Measurements from ENCODE around the gene SRPK2.

SRPK2 gene

DNA sequence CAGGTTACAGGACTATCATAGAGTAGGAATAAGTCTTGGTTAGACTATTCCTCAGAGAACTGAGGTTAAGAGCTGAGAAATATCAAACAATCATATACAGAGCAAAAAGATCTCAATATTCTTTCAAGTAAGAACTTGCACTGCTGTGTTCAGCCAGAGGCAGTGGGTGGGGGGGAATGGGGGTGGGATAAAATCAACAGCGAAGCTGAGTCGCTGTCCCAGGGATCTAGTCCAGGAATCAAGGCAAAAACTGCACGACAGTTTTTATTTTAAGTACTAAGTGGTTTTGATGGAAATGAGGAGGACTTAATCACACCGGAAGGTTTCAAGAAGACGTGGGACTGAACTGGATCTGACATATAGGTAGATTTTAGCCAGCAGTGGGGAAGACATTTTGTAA, 159.1 kb downstream of the SRPK2 start:
- DNase-seq (ENCODE audit: low read depth in 2 of 3, low spot score in 1 of 3) = no peak

DNA sequence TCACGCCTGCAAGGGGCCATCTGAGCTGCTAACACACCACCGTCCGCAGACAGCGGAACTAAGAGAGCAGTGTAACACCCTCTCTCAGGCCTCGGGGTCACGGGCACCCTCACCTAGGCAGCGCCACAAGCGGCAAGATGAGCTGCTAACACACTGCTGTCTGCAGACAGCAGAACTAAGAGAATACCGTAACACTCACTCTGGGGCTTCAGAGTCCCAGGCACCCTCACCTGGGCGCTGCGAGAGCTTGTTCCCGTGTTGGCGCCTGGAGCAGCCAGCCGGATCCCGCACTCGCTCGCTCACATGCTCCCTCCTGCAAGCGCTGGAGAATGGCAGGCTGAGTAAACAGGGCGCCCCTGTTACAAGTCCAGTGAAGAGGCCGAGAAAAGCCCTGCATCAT, 160.2 kb downstream of the SRPK2 start:
- no peak for DNase-seq (ENCODE audit: low read depth in 2 of 3, low spot score in 1 of 3)

DNA sequence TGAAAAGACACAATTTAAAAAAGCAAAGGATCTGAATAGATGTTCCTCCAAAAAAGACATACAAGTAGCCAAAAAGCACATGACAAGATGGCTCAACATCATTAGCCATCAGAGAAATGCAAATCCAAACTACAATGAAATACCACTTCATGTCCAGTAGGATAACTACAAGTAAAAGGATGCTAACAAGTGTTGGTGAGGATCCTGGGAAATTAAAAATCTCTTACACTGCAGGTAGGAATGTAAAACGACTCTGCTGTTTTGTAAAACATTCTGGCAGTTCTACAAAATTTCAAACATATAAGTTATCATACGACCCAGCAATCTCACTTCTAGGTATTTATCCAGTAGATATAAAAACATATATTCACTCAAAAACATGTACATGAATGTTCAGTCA, 161.3 kb downstream of the SRPK2 start:
- DNase-seq (ENCODE audit: low read depth in 2 of 3, low spot score in 1 of 3) = no peak

DNA sequence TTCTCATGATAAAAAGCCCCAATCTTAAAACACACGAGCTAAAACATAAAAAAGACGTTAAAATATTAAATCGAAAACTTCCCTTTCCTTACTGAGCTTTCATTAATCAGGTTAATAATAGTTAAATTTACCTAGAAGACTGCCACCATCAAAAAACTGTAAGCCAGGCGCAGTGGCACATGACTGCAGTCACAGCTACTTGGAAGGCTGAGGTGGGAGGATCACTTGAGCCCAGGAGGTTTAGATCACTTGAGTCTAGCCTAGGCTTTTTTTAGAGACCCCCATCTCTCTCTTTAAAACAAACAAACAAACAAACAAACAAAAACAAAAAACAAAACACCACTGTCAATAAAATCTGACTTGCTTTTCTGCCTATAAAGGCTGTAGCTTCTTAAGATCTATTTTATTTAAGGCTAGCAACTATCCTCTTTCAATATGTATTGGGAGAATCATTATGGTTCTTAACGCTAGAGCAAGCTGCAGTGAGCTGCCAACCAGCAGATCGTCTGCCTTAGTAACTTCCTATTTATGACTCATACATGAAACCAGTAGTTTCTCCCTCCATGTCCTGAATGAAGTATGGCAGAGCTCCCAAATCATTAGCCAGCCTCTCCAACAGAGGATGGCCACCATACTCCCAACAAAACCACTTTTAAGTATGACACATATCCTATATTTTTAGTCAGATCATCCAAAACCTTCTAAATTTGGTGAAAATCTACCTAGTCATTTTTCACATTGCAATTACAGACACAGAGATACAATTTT, 163.7 kb downstream of the SRPK2 start:
- no peak for DNase-seq (ENCODE audit: low read depth in 2 of 3, low spot score in 1 of 3)

DNA sequence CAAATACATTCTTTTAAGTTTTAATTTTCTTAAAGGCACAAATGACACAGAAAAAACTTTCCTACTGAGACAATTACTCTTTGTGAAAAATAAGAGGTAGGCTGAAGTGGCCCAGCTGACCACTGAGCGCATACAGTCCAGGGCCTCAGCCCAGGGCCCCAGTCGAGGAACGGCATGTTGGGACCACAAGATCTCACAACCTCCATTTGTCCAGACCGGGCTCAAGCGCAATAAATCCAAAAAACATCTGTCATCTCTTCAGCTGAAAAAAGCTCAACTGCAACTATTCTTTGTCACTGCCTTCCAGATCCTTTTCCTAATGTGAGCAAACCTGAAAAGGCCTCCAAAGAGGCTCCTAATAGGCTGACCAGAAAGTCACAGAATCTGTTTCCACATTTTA, 165.8 kb downstream of the SRPK2 start:
- DNase-seq (ENCODE audit: low read depth in 2 of 3, low spot score in 1 of 3) = no peak

DNA sequence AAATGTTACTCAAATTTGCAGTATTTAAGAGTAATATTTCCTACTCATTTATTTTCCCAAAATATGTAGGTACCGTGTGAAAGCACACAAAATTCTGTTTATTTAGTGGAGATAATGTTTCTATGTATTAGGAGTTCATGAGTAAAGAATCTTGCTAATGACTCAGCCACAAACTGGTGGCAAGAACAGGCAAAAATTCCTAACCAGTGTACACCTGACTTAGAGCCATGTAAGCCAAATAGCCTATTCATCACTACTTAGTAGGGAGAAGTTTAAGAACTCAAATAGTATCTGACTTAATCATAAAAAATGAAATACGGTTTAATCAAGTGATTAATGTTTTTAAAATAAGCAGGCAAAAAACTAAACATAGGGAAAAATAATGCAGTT, 169.0 kb downstream of the SRPK2 start:
- DNase-seq (ENCODE audit: low read depth in 2 of 3, low spot score in 1 of 3) = no peak

DNA sequence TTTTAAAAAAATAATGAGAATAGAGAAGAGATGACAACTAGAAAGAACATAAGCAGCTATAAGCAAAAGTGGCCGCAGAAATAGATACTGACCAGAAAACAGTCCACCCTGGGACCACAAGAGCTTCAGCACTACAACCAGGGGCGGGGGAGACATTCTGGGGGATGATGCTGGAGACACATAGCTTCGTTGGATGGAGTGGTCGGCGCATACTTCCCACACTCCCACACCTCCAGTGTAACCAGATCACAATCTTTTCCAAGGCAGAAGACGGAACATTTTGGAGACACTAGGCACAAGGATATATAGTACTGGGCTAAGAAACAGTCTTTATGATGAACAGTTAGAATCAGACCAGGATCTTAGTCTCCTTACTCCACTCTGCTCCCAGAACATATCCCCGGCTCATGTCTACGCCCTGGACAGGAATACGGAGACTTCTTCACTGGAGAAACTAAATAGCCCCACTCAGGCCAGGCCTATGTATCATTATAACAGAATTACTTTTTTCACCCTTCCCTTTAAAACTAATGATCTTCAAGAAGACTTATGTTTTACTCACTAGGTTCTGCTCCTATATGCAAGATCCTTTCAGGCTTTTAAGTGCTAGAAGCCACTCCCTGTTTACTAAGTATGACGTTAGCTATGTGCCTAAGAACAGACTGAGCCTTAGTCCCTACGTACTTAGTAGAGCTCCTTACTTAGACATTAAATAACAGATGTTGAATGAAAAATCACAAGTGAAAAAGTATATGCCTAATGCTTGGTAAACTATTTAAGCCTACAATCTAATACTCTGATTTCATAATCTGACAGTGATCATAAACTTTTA, 169.6 kb downstream of the SRPK2 start:
- no peak for DNase-seq (ENCODE audit: low read depth in 2 of 3, low spot score in 1 of 3)

DNA sequence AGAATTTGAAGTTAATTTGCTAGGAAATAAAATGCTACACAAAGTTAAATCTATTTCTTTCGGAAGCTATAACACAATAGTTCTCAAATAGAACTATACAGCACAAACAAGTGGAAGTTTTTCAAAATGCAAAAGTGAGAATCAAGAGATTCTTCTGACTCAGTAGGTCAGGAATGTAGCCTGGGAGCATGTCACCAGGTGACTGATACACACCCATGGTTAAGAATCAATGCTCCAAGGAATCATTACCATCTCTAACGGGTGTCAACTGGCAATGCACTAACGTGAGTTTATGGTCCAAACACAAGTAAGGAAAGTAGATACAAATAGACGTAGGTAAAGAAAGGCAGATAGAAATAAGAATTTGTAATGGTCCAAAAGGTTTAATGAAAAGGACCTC, 170.5 kb downstream of the SRPK2 start:
- DNase-seq (ENCODE audit: low read depth in 2 of 3, low spot score in 1 of 3) = no peak

DNA sequence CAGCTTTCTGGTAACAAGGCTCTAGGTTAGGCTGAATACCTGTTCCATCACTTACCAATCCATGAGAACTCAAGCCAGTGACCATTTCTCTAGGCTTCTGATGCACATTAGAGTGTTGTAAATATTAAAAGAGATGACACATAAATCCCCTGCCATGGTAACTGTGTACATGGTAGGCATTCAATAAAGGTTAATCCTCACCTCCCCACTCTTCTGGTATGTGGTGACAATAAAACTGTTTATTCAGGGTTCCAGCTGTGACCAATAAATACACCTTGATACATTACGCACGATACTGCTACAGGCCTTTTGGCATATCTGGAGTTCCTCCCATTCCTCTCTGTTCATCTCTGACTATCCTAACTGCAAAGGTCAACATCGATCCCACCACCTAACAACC, 171.9 kb downstream of the SRPK2 start:
- DNase-seq (ENCODE audit: low read depth in 2 of 3, low spot score in 1 of 3) = no peak

DNA sequence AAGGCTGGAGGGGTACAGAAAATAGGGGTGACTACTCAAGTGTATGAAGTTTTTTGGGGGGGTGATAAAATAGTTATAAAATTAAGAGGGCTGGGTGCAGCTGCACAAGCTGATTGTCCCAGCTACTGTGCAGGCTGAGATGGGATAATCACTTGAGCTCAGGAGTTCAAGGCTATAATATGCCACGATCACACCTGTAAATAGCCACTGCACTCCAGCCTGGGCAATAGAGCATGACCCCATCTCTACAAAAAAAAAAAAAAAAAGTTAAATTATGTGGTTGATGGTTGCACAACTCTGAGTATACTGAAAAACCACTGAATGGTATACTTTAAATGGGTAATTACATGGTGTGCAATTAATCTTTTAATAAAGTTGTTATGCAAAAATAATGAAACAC, 172.9 kb downstream of the SRPK2 start:
- no peak for DNase-seq (ENCODE audit: low read depth in 2 of 3, low spot score in 1 of 3)

DNA sequence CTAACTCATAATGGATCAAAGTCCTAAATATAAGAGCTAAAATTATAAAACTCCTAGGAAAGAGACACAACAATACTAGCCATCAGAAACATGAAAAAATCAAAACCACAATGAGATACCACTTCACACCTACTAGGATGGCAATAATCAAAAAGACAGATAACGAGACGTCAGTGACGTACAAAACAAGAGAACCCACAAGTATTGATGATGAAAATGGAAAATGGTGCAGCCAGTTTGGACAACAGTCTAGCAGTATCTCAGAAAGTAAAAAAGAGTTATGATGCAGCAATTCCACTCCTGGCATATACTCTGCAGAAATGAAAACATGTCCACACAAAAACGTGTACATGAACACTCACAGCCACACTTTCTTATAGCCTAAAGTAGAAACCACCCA, 173.5 kb downstream of the SRPK2 start:
- no peak for DNase-seq (ENCODE audit: low read depth in 2 of 3, low spot score in 1 of 3)

DNA sequence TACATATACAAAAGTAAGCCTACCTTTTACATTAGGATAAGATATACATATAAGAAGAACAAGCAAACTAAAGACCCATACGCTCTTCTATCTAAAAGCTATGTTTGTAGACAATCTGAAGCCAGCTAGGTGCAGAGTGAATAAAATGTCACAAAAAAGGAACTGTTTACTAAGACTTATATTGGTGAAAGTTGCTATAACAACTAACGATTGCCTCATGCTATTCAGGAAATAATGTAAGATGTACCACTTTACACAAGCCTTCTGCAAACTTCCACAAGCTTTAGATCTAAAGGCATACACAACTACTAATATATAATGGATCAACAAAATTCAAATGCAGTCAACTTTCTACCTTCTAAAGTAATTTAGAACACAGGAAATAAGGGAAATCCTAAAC, 175.1 kb downstream of the SRPK2 start:
- no peak for DNase-seq (ENCODE audit: low read depth in 2 of 3, low spot score in 1 of 3)

DNA sequence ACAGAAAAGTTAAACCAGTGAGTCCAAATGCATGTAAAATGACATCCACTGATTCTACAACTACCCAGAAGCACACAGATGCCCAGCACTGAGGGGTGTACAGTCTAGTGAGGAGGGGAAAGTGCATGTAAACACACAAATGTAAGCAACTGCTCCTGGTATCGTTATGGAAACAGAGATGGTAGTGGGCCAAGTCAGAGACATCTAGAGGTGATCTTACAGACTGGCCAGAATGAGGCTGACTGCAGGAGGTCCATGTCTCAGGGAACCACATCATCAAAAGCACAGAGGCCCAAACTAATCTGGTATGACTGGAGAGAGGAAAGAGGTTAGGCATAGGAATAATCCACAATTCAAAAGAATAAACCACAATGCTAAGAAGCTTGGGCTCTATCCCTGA, 176.5 kb downstream of the SRPK2 start:
- no peak for DNase-seq (ENCODE audit: low read depth in 2 of 3, low spot score in 1 of 3)

DNA sequence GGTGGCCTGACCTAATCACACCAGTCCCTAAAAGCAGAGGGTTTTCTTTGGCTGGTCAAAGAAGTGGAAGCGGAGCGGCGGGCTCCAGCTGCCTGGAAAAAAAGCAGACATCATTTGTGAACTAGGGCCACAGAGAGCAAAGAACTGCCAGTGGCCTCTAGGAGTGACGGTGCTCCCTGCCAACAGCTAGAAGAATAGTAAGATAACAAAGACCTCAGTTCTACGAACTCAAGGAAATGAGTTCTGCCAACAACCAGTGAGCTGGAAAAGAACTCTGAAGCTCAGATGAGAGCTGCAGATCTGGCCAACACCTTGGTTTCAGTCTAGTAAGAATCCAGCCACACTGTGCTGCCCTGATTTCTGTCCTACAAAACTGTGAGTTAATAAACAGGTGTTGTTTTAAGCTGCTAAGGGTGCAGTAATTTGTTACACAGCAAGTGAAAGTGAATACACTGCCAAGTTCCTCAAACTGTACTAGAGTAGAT, 178.0 kb downstream of the SRPK2 start:
- no peak for DNase-seq (ENCODE audit: low read depth in 2 of 3, low spot score in 1 of 3)

DNA sequence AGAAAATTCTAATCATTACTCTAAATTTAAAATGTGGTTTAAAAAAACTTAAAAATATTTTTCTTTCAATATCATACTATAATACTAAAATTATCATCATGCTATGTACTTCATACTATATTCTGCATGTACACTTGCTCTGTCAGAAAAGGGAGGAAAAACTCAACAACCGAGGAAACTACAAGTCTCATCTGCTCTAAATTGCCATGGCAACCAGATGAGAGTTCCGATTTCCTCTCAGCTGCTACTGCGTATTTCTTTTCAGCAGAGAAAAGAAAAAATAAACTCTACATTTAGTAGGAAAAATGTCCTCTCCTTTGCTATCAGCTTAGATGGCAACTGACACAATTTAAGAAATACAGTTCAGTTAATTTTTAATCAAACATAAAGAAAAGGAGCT, 178.9 kb downstream of the SRPK2 start:
- no peak for DNase-seq (ENCODE audit: low read depth in 2 of 3, low spot score in 1 of 3)

DNA sequence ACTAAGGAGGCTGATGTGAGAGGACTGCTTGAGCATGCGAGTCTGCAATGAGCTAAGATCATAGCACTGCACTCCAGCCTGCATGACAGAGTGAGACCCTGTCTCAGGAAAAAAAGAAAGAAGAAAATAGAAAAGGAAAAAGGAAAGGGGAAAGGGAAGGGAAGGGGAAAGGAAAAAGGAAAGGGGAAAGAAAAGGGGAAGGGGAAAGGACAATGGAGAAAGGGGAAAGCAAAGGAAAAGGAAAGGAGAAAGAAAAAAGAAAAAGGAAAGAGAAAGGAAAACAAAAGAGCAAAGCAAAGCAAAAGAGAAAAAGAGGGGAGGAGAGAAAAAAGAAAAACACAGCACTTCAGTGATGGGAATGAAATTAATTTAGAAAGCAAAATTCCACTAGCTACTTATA, 179.3 kb downstream of the SRPK2 start:
- no peak for DNase-seq (ENCODE audit: low read depth in 2 of 3, low spot score in 1 of 3)

DNA sequence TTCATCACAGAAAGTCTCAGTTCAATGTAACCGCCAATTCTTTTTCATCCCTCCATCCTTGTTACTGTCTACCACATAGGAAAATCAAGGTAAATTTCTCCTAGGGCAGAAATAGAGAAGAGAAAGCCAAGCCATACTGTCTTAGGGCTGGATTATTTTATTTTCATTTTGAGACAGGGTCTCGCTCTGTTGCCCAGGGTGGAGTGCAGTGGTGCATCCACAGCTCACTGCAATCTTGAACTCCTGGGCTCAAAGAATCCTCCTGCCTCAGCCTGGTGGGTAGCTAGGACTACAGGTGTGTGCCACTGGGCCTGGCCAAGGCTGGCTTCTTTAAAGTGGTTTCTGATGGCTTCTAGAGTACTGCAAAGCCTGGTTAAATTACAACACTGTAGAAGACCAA, 181.7 kb downstream of the SRPK2 start:
- DNase-seq (ENCODE audit: low read depth in 2 of 3, low spot score in 1 of 3) = no peak

DNA sequence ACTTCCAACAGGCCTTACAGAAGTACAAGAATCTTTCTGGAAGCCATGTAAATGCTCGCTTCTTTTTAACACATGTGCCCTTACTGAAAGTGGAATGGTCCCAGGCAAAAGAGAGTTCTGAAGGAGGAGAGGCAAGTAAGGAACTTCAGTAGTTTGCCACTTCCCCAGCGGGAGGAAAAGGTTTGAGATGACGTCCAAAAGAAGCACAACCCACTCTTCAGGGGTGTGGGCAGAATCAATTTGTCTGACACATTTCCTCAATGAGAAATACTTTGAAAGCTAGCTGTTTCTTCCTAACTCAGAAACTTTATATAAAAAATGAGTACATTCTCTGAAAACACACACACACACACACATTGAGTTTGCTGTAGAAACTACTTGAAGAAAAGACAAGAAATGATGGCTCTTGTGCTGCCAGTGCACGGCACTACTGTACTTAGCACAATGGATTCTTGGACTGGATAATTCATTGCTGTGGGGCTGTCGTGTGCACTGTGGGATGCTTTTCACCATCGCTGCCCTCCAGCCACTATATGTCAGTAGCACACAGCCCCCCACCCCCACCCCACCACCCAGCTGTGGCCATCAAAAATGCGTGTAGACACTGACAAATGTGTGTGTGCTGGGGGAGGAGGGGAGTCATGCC, 183.0 kb downstream of the SRPK2 start:
- DNase-seq (ENCODE audit: low read depth in 2 of 3, low spot score in 1 of 3) = peak in 2 of 3 donors; percentile 9 to 36

DNA sequence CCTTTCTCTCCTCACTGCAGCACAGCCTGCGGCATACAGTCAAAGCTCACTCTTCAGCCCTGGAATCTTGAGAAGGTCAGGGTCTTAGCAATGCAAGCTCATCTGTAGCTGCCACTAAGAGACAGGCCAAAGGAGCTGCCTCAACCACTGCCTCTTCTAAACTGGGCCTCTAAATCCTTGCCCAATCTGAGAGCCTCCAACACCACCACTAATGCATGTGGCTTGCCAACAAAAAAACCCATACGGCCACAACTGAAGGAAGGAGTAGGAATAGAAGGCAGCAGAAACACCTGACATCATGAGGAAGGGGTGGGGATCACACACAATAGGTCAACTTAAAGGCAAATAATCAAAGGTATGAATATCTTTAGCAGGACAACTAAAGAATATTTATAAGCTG, 183.8 kb downstream of the SRPK2 start:
- DNase-seq (ENCODE audit: low read depth in 2 of 3, low spot score in 1 of 3) = no peak

DNA sequence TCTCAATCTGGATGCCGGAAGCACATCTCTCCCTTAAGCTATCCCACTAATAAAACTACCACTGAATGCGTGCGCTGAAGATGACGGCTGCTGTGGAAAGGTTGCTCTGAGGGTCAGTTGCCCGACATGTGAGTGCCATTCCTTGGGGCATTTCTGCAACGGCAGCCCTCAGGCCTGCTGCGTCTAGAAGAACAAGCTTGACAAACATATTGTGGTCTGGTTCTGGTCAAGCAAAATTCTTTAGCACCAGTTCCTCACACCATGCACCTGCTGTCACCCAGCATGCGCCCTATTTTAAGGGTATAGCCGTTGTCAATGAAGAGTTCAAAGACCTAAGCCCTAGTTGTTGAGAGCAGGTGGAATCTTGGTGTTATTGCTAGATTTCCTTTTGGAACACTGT, 184.2 kb downstream of the SRPK2 start:
- DNase-seq (ENCODE audit: low read depth in 2 of 3, low spot score in 1 of 3) = no peak

DNA sequence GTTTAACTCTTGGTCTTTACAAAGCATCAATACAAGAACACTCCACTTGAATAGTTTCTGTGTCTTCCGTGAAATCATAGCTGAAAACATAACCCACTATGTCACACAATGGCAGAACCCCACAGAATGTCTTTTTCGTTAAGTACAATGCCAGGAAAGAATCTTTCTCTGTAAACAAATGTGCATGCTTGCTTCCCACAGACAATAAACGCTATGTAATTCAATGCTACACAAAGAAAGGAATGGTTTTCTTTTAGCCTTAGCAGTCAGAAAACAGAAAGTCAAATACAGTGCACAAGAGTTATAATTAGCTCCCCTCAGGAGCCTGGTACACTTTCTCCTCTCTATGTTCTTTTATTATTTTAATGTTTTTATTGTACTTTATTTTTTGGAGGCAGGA, 186.1 kb downstream of the SRPK2 start:
- DNase-seq (ENCODE audit: low read depth in 2 of 3, low spot score in 1 of 3) = no peak

DNA sequence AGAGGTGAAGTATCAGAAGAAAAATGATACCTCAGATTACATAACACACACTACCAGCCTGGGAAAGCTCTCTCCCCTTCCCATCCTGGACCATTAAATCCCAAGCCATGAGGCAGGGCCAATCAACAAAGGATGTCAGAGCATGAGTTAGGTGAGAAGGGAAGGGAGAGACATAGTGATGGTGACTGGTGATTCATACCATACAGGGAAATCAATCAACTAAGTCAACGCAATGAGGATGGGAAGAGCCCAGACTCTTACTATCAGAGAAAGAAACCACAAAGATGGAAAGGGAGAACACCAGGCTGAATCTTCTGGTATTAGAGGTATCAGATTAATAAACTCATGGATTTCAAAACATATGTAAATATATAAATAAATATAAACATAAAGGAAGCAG, 189.3 kb downstream of the SRPK2 start:
- no peak for DNase-seq (ENCODE audit: low read depth in 2 of 3, low spot score in 1 of 3)

Measured in stimulated activated CD4-positive, alpha-beta T cell treated with anti-CD3 and anti-CD28 coated beads, Interleukin-12 subunit alpha, Interleukin-12 subunit beta, amount 100 ng/mL, for 48 hours (primary cell).